K562 (cell line): Measurements from ENCODE around the gene TRMT10B. TPM values are rescaled to one million over a fixed set of nuclear protein-coding genes. Genes with fewer than 3 reads are reported as not detected.

ENCODE experiments used
- CHD1 ChIP-seq: fragments of 200-600 bp; sonication (generic); IDR thresholded peaks from one replicate; pipeline ENCODE4 v1.6.1; 2012; ENCODE audit warnings: mild to moderate bottlenecking, moderate library complexity, low read length, inconsistent platforms
- GTF2E2 ChIP-seq: fragments of 200-800 bp; sonication (Bioruptor generic); IDR thresholded peaks from 2 replicates; pipeline ENCODE4 v1.6.1; 2016; ENCODE audit warnings: missing genetic modification characterization, missing compliant biosample characterization
- HMGXB4 ChIP-seq: sonication (generic); formaldehyde crosslinking; IDR thresholded peaks from 2 replicates; pipeline ENCODE4 v1.8.1; 2023; ENCODE audit warnings: mild to moderate bottlenecking, missing genetic modification reagents
- KHSRP ChIP-seq: fragments of 450-650 bp; IDR thresholded peaks from 2 replicates; pipeline ENCODE4 v1.6.1; 2017
- MBD2 ChIP-seq: sonication (generic); IDR thresholded peaks from 2 replicates; pipeline ENCODE4 v1.6.1; 2016; ENCODE audit warnings: low read depth, borderline replicate concordance
- MEIS2 ChIP-seq: fragments of 450-650 bp; IDR thresholded peaks from 2 replicates; pipeline ENCODE4 v1.6.1; 2014; ENCODE audit warnings: mild to moderate bottlenecking; ENCODE audit not compliant: partially characterized antibody
- MXI1 ChIP-seq: IDR thresholded peaks from 2 replicates; pipeline ENCODE4 v1.6.1; 2011; ENCODE audit warnings: low read depth, mild to moderate bottlenecking, improper control_type of control experiment, low read length
- NELFE ChIP-seq: IDR thresholded peaks from 2 replicates; pipeline ENCODE4 v1.6.1; 2011; ENCODE audit warnings: mild to moderate bottlenecking; ENCODE audit not compliant: insufficient read depth, insufficient read length
- NFIX ChIP-seq: fragments of 250-450 bp; sonication (Bioruptor Pico); IDR thresholded peaks from 2 replicates; pipeline ENCODE4 v1.4.0; 2020; ENCODE audit warnings: low read depth, mild to moderate bottlenecking, moderate library complexity
- POLR3G ChIP-seq: IDR thresholded peaks from 2 replicates; pipeline ENCODE4 v1.6.1; 2011; ENCODE audit not compliant: insufficient read length, insufficient replicate concordance; ENCODE audit errors: extremely low read depth
- RBM17 ChIP-seq: fragments of 200-400 bp; formaldehyde crosslinking; IDR thresholded peaks from 2 replicates; pipeline ENCODE4 v1.6.1; 2017; ENCODE audit warnings: low read depth, mild to moderate bottlenecking, low read length, borderline replicate concordance
- SOX6 ChIP-seq: fragments of 450-650 bp; IDR thresholded peaks from 2 replicates; pipeline ENCODE4 v1.6.1; 2014; ENCODE audit warnings: mild to moderate bottlenecking
- TAF1 ChIP-seq: IDR thresholded peaks from 2 replicates; pipeline ENCODE4 v1.6.1; 2011; ENCODE audit warnings: mild to moderate bottlenecking, low read length, moderate library complexity; ENCODE audit not compliant: insufficient read depth, control insufficient read depth, severe bottlenecking; ENCODE audit errors: extremely low read depth
- TFAM ChIP-seq: fragments of 250-450 bp; sonication (Bioruptor Pico); conservative IDR thresholded peaks from 2 replicates; pipeline ENCODE4 v1.5.0; 2021; ENCODE audit warnings: mild to moderate bottlenecking, moderate library complexity
- THAP12 ChIP-seq: fragments of 250-450 bp; sonication (Bioruptor Pico); IDR thresholded peaks from 2 replicates; pipeline ENCODE4 v1.9.0; 2021; ENCODE audit warnings: mild to moderate bottlenecking, inconsistent platforms
- ZBTB34 ChIP-seq: fragments of 250-450 bp; sonication (Bioruptor Pico); IDR thresholded peaks from 2 replicates; pipeline ENCODE4 v1.8.0; 2021; ENCODE audit warnings: mild to moderate bottlenecking, moderate library complexity
- ZFP1 ChIP-seq: fragments of 450-650 bp; formaldehyde crosslinking; IDR thresholded peaks from 2 replicates; pipeline ENCODE4 v1.4.0; 2020; ENCODE audit warnings: mild to moderate bottlenecking, mixed read lengths
- ZNF124 ChIP-seq: sonication (generic); formaldehyde crosslinking; IDR thresholded peaks from 2 replicates; pipeline ENCODE4 v1.8.1; 2022; ENCODE audit warnings: missing genetic modification reagents
- ZNF3 ChIP-seq: fragments of 250-450 bp; sonication (Bioruptor Pico); IDR thresholded peaks from 2 replicates; pipeline ENCODE4 v1.5.0; 2021; ENCODE audit warnings: mild to moderate bottlenecking, moderate library complexity
- ZNF436 ChIP-seq: fragments of 250-450, 450-650 bp; sonication (Bioruptor Pico); formaldehyde crosslinking; IDR thresholded peaks from 2 replicates; pipeline ENCODE4 v1.7.0; 2020; ENCODE audit warnings: mild to moderate bottlenecking
- ZNF639 ChIP-seq, 2 experiments: fragments of 200-800 bp in 1 of 2; sonication (Bioruptor generic) in 1 of 2; sonication (generic) in 1 of 2; formaldehyde crosslinking in 1 of 2; IDR thresholded peaks in 1 of 2; conservative IDR thresholded peaks in 1 of 2; 2 replicates each; pipeline versions ENCODE4 v1.5.0 to v1.6.1; 2016 to 2020; ENCODE audit warnings: missing compliant biosample characterization in 1 of 2, missing genetic modification characterization in 1 of 2, missing genetic modification reagents in 1 of 2
- ZNF766 ChIP-seq: fragments of 200-800 bp; sonication (Bioruptor generic); conservative IDR thresholded peaks from 2 replicates; pipeline ENCODE4 v1.6.1; 2016; ENCODE audit warnings: missing genetic modification characterization, missing compliant biosample characterization
- ZNF830 ChIP-seq: fragments of 250-450 bp; sonication (Bioruptor Pico); IDR thresholded peaks from 2 replicates; pipeline ENCODE4 v1.5.0; 2021; ENCODE audit warnings: mild to moderate bottlenecking
- ZZZ3 ChIP-seq: fragments of 450-650 bp; IDR thresholded peaks from 2 replicates; pipeline ENCODE4 v1.6.1; 2016; ENCODE audit warnings: antibody characterized with exemption, mild to moderate bottlenecking, moderate library complexity
- polyA plus RNA-seq, 8 experiments: library from polyadenylated mRNA; depleted of rRNA in 4 of 8; stranded (reverse) in 5 of 8; unstranded in 3 of 8; fragments of >200 nt; fragmentation: Nextera tagmentation in 2 of 8; fragmentation: Illumina TruSeq in 1 of 8; extraction: Ambion mirVana in 2 of 8; extraction: Trizol in 1 of 8; gene quantifications; 2 replicates each; pipeline versions ENCODE4 v1.2.1 to v1.2.3, GENCODE V29; 2011 to 2014; ENCODE audit warnings: inconsistent platforms in 1 of 8, missing spikeins in 1 of 8
- total RNA-seq, 7 experiments: library from RNA; depleted of rRNA in 6 of 7; stranded (reverse); fragments of >200 nt in 6 of 7; fragmentation: Illumina TruSeq in 2 of 7; extraction: Trizol in 2 of 7; gene quantifications; 2 replicates each; pipeline versions ENCODE4 v1.2.1 to v1.2.3, GENCODE V29; 2011 to 2021; ENCODE audit warnings: low replicate concordance in 1 of 7

Gene TRMT10B
- total and polyA plus RNA-seq, 9 of the 15 experiments (the other 6 are each of a cell fraction or from before 2014, with no cell fraction given): 2.9 to 13.4 (median 7.0) TPM

- TF ChIP-seq NFIX (CRISPR knock-in tag): no peak
- TF ChIP-seq THAP12 (CRISPR knock-in tag): no peak
- no peak for TF ChIP-seq HMGXB4 (CRISPR knock-in tag)
- TF ChIP-seq GTF2E2: no peak
- TF ChIP-seq TFAM (CRISPR knock-in tag): no peak
- TF ChIP-seq SOX6: 0 out of 2 replicates have a peak, but pooled peaks have one; percentile 17
- no peak for TF ChIP-seq KHSRP
- TF ChIP-seq ZBTB34: no peak
- TF ChIP-seq ZNF3: no peak
- peak; percentile 89 for TF ChIP-seq MEIS2
- no peak for TF ChIP-seq RBM17
- no peak for TF ChIP-seq POLR3G
- TF ChIP-seq ZNF124 (CRISPR knock-in tag): no peak
- no peak for TF ChIP-seq CHD1
- TF ChIP-seq MXI1: peak; percentile 70
- TF ChIP-seq MBD2: no peak
- TF ChIP-seq TAF1: no peak
- no peak for TF ChIP-seq ZNF639 (CRISPR knock-in tag; conservative IDR thresholded peaks at IDR 0.05 in 1 of 2, IDR thresholded peaks at IDR 0.05 in 1 of 2)
- TF ChIP-seq NELFE: no peak
- TF ChIP-seq ZNF766 (CRISPR knock-in tag): 0 out of 2 replicates have a peak, but pooled peaks have one; percentile 32
- no peak for TF ChIP-seq ZZZ3
- TF ChIP-seq ZNF830 (CRISPR knock-in tag): no peak
- TF ChIP-seq ZNF436 (CRISPR knock-in tag): no peak
- TF ChIP-seq ZFP1 (CRISPR knock-in tag): no peak
Observed at GRCh38 chr9:37769306-37769705, 15.7 kb downstream of the TRMT10B start (continued).
